Erythroblast (primary cell): ENCODE results near the gene ADAM23.

ENCODE experiments used
- DNase-seq, 2 experiments: peaks; one replicate each; lab custom pipeline; 2025; lab: John Stamatoyannopoulos, UW
- GATA1 ChIP-seq: IDR thresholded peaks from 2 replicates; pipeline ENCODE4 v1.6.1; 2011; ENCODE audit warnings: low read depth, mild to moderate bottlenecking, control low read depth, low read length, moderate library complexity
- POLR2A ChIP-seq: IDR thresholded peaks from 2 replicates; pipeline ENCODE4 v1.6.1; 2011; ENCODE audit warnings: mild to moderate bottlenecking, low read length

Gene ADAM23

DNA sequence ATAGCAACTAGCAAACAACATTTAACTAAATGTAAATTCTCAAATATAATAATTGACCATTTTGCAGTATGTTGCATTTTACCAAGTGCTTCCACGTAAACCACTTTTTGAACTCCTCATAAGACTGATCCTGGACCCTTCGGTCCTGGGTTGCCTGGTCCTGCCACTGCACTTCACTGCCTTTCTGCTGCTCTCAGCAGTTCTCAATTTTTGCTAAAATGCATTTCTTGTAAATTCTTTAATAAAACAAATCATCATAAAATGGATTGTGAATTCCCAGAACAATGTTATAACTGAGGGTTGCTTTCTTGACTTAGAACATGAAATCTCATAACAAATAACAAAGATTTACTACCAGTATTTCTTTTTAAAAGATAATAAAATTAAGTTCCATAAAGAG lies 12.9 kb upstream of the ADAM23 start:
- no peak for TF ChIP-seq GATA1
- TF ChIP-seq POLR2A = no peak
- no peak for DNase-seq

DNA sequence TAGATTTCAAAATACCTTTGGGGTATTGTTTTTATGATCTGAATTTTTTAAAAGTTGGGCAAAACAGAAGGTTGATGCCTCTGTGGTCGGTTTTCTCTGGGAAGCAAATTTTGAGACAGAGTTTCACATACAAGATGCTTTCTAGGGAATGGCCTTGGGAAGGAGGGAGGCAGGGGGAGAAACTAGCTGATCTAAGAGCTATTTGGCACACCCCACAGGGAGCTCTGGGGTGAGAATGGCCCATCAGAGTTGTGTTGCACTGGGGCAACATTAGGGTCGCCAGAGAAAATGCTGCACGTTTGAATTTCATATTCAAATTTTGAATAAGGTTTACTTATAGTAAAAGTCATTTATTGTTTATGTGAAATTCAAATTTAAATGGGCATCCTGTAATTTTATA lies 11.9 kb upstream of the ADAM23 start:
- TF ChIP-seq GATA1 = no peak
- TF ChIP-seq POLR2A = no peak

GRCh38 chr2:206432193-206433082 lies 10.9 kb upstream of the ADAM23 start:
- DNase-seq = no peak
- TF ChIP-seq GATA1 = no peak
- TF ChIP-seq POLR2A = no peak

More for the DNA sequence above, 11.9 kb upstream of the ADAM23 start:
- no peak for DNase-seq

GRCh38 chr2:206433190-206433589 lies 10.1 kb upstream of the ADAM23 start:
- DNase-seq = no peak
- TF ChIP-seq POLR2A (no peak), GATA1 (no peak)

GRCh38 chr2:206433686-206434085 lies 9.6 kb upstream of the ADAM23 start:
- no peak for DNase-seq
- TF ChIP-seq GATA1 (no peak), POLR2A (no peak)

DNA sequence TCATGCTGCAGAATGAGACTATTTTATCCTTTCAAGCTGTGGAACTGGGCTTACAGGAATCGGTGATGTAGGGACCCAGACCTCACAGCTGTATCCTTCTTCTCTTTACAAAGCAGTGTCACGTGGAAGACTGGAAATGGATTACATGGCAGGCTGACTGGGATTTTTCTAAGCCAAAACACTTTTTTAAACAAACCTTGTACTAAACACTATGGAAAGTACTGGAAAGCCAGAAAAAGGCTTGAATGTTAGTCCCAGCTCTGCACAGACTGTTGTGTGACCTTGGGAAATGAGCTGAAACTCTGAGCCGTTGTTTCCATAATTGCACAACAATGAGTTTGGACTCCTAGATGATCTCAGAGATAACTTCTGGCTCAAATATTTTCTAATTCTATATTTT lies 7.6 kb upstream of the ADAM23 start:
- no peak for DNase-seq
- TF ChIP-seq POLR2A = no peak
- TF ChIP-seq GATA1 = no peak

GRCh38 chr2:206438196-206438724 lies 5.1 kb upstream of the ADAM23 start:
- no peak for DNase-seq
- TF ChIP-seq POLR2A (no peak), GATA1 (no peak)

DNA sequence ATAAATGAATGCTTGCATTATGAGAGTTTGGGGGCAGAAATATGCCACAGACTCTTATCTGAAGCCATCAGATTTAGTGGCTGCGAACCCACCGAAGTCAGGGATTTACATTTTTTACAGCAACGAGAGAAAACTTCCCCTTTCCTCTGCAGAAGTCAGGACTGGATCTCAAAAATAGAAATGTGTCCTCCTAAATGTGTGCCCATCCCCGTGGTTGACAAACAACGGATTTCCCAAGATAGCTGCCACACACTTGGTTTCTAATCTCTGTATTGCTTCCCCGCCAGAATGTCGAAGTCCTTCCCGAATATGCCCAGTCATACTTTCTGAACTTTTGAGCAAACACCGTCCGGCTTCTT lies 879 bp upstream of the ADAM23 start:
- TF ChIP-seq POLR2A (no peak), GATA1 (no peak)
- no peak for DNase-seq

DNA sequence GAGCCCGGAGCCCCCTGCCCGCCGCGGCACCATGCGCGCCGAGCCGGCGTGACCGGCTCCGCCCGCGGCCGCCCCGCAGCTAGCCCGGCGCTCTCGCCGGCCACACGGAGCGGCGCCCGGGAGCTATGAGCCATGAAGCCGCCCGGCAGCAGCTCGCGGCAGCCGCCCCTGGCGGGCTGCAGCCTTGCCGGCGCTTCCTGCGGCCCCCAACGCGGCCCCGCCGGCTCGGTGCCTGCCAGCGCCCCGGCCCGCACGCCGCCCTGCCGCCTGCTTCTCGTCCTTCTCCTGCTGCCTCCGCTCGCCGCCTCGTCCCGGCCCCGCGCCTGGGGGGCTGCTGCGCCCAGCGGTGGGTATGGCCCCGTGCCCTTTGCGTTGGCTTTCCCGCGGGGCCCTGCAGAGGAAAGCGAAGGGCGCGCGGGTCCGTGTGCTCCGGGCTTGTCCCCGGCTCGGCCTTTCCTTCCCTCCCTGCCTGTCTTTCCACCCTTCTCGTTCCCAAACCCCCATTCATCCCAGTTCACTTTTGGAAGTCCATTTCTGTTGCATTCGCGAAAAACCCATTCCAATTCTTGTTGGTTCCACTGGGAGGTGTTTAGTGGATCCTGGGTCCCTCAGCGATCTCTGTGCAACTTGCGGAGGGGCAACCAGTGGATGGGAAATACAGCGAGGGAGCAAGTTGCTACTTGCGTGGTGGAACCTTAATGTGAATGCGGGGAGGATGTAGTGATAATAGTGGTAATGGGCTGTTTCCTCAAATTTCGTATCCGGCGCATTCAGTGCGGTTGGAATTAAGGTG lies 599 bp downstream of the ADAM23 start:
- no peak for TF ChIP-seq POLR2A
- no peak for TF ChIP-seq GATA1
- peak in 1 of 2 experiments; percentile 10 for DNase-seq

- DNase-seq = no peak
- TF ChIP-seq POLR2A = no peak
- no peak for TF ChIP-seq GATA1
These were observed 2.6 kb downstream of the ADAM23 start for GRCh38 chr2:206445948-206446347.

DNA sequence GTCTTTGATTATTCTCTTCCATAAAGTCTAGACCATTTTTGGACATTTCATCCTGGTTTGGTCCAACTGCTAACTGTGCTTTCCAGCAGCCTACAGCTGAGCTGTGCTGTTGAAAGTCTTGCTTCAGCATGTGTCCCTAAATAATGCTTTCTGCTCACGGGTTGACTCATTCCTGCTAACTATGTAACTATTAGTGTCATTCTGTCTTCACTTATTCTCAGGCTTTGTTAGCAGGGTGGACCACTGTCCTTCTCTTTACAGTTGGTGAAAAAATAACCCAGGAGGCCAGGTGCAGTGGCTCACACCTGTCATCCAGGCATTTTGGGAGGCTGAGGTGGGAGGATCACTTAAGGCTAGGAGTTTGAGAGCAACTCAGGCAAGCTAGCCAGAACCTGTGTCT lies 8.9 kb downstream of the ADAM23 start:
- no peak for DNase-seq
- TF ChIP-seq POLR2A = no peak
- no peak for TF ChIP-seq GATA1

- TF ChIP-seq GATA1 = no peak
- TF ChIP-seq POLR2A = no peak
- no peak for DNase-seq
These were observed 9.4 kb downstream of the ADAM23 start for GRCh38 chr2:206452750-206453149.

- no peak for DNase-seq
- TF ChIP-seq POLR2A = no peak
- no peak for TF ChIP-seq GATA1
These were observed 12.9 kb downstream of the ADAM23 start for GRCh38 chr2:206456078-206456754.
